GM19025 (cell line): ENCODE data around the gene APP.

Source experiments
- ATAC-seq: cut with Tn5 transposase; IDR thresholded peaks from one replicate; pipeline ENCODE4 v1.9.1; 2021; ENCODE audit warnings: mild to moderate bottlenecking, low read depth, moderate library complexity; ENCODE audit not compliant: unreplicated experiment

Gene APP

GRCh38 chr21:25994758-25995163 lies 175.8 kb downstream of the APP start:
- no peak for ATAC-seq

- no peak for ATAC-seq
These were observed 181.8 kb downstream of the APP start for GRCh38 chr21:25988738-25989137.

GRCh38 chr21:25987531-25987930 lies 183.0 kb downstream of the APP start:
- no peak for ATAC-seq

GRCh38 chr21:25986928-25987327 lies 183.6 kb downstream of the APP start:
- no peak for ATAC-seq

DNA sequence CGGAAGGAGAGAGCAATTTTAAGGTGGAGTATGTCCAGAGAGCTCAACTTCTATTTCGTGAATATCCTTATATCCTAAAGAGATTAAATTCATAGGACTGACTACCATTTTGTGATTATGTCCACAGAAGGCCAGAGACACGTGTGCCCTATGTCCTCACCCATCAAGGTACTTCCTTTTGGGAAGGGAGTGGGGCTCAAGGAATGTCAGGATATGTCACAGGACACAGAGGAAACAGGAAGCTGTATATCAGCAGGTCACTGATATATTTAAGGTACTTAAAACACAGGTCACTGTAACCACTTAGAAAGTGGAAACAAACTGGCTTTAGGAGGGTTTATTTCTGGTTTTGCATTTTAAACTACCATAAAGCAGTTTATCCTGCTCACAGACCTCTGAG lies 184.6 kb downstream of the APP start:
- no peak for ATAC-seq

DNA sequence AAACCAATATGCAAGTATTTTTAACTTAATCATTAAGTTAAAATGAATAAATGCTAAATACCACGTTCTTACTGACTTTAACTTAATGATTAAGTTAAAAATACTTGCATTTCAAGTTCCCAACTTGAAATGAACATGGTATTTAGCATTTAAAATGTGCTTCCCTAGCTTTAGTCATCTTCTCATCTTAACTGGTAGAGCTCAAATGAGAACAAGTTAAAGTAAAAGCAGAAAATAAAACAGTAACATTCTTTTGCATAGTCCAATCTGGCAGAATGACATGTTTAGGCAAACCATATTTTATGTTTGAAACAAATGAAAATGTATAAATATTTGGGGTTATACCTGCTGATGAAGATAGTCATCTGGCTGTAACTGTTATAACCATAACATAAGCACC lies 186.0 kb downstream of the APP start:
- no peak for ATAC-seq

GRCh38 chr21:25983745-25984144 lies 186.8 kb downstream of the APP start:
- ATAC-seq, result no peak

DNA sequence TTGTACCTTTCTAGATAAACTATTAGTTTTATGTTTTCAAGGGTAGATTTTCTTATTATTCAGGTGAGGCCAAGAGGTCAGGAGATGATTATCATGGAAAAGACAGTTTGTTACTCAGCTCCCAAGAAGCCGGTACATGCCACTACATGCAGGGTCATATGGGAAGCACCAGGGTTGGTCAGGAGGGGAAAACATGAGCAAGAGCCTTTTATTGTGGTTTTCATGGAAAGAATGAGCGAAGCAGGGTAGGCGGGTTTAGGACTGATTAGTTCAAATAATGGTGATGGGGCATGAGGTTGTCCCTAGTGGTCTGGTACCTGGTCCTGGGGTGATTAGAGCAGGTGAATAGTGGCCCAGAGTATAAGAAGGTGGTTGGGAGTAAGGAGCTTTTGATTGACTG lies 189.9 kb downstream of the APP start:
- ATAC-seq, result no peak

- no peak for ATAC-seq
These were observed 190.5 kb downstream of the APP start for GRCh38 chr21:25979845-25980616.

DNA sequence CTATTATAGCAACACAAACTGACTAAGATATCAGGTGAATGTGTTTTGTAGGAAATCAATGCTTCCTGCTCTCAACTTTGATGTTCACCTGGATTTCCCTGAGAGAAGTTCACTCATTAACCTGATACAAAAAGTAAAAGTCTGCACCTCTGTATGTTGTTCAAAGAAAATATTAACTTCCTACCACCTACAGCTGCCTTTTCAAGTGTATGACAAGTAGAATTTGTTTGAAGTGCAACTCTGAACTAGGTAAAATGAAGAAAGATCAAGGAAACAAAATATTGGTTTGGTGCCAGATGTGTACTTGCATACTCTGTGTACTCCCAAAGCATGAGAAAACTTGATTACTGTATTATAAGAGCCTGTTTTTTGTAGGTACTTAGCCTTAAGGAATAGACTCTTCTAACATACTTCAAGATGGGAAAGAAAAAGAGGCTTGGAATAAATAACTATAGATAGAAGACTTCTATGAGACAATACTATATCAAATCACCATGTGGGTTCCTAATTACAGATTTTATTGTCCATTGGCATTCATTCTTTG lies 193.4 kb downstream of the APP start:
- no peak for ATAC-seq

DNA sequence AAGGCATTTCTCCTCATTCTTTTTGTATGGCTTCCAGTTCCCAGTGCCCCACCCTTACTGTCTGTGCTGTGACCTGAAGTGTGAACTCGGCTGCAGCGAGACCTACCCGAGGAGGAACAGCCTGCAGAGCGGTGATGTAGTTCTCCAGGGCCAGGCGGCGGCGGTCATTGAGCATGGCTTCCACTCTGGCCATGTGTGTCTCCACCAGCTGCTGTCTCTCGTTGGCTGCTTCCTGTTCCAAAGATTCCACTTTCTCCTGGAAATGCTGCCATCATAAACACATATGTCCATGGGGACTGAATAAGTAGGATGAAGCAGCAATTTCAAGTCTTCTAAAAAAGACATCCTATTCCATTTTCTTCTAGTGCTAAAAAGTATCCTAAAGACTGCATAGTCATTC lies 195.6 kb downstream of the APP start:
- no peak for ATAC-seq

DNA sequence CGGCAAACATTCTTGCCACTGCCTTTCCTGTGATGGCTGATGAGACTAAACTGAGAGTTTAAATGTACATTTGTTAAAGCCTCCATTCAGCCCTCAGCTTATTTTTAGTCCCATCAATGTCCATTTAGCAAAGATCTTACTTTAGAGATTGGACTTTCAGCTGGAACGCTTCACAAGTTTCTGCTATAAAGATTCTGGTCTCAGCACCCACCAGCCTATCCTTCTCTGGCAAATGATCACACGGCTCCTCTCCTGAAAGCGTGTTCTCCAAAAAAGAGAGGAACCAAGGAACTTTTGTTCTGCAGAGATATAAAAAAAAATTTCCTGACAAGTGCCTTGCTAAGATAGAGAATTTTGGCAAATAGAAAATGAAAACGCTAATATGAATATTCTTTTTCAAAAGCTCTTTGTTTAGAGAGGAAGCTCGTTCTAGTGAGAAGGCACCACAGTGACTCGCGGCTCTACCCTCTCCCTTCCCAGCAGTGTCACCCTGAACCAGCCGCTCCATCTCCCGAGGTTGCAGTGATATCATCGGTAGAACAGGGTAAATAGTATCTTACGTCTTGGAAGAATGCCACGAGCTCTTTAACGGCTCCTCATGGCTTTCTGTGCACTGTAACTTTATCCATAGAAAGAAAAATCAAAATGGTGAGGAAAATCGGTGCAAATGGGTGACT lies 200.2 kb downstream of the APP start:
- no peak for ATAC-seq

- ATAC-seq, result no peak
These were observed 202.6 kb downstream of the APP start for GRCh38 chr21:25967901-25968438.

DNA sequence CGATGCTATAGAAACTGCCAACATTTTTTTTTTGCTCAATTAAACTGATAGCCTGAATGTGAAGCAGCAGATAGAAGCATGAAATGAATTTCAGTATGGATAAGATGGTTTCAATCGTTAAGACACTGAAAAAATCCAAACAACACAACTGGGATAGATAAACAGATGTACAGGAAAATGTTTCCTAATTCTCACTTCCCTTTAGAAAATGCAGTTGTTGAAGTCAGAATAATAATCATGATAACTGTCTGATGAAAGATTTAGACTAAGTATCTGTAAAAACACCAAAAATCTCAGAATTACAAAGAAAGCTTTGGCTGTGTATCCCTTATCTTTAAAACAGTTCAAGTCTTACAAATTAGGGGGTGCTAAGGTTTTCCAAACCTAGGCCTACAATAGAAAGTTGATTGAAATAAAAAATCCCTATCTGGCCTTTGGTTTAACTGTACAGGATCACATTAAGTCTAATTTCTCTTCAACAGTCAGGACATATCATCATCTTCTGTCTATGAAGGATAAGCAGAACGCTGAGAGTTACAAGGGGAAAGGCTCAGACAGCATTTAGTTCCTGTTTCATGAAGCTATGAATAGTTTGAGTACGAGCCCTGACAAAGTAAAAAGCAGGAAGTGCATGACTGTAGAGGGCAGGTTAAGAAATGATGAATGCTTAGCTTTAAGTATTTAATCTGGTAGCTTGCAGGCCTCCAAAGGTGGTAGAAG lies 203.2 kb downstream of the APP start:
- peak; percentile 89 for ATAC-seq

GRCh38 chr21:25965951-25966707 lies 204.4 kb downstream of the APP start:
- ATAC-seq, result no peak

GRCh38 chr21:25964926-25965325 lies 205.6 kb downstream of the APP start:
- no peak for ATAC-seq

DNA sequence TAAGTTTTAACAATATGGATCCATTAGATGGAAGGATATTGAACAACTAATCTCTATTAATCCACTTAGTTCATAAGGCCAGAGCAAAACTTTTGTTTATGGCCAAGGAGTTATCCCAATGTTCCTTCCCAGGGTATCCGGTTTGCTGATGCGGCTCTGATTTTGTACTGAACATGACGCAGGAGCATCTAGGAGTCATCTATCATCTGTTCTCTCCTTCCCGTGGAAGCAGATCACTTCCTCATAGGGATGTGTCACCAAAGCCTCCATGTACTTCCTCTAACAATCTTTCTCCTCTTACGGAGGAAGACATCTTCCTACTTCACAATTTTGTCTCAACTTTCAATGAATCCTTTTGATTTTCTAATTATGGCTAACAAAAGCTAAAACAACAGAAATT lies 206.6 kb downstream of the APP start:
- ATAC-seq, result no peak

DNA sequence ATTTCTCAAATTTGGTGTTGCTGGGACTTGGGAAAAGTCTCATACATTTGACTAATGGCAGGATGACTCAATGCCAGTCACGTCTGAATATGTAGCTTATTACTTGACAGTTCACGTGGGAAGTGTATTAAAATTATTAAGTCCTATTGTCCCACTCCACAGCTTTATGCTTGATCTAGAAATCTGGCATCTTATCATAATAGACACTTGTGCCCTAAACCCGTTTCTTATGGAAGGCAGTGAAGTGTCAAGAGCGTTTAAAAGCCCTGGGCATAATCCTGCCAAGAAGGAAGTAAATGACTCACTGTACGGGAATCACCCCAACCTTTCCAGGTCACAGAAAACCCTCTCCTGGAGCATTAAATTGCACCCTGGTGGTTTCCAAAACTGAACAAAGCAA lies 207.4 kb downstream of the APP start:
- no peak for ATAC-seq

- ATAC-seq, result no peak
These were observed 209.5 kb downstream of the APP start for GRCh38 chr21:25961042-25961441.

DNA sequence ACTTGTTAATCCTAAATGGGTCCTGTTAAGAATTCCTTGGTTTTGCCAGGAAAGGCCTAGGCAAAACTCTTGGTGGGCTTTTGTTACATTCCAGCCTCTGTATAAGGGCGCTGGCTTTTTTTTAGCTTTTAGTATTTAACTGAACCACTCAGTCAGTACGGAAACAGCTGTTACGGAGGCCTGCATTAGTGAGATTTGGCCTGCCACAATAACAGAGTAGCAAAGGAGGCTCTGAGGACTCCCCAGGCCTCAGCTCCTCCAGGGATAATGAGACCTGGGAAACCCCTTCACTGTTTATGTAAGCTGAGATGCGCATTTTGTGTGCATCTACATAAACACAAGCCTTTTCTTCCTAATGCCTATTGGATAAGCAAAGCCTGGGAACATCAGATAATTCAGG lies 210.2 kb downstream of the APP start:
- ATAC-seq, result no peak
